PC-3 (cell line): ENCODE measurements around the gene FOXB2. TPM values are rescaled to one million over a fixed set of nuclear protein-coding genes. Genes with fewer than 3 reads are reported as not detected.

ENCODE experiments used
- ATAC-seq: fragments of 200-7000 bp; cut with Tn5 transposase; 2 replicates; pipeline ENCODE4 v1.9.1; 2020; ENCODE audit warnings: mild to moderate bottlenecking, moderate library complexity
- BruUV-seq: library from RNA; stranded (reverse); fragments of 400-500 nt; replicated peaks from 2 replicates; lab custom pipeline; 2021; lab: Mats Ljungman, UMichigan
- CTCF ChIA-PET: fragments of 300-600 bp; sonication (Branson Sonifier 250); formaldehyde crosslinking; loops from one replicate; lab custom pipeline; 2022; ENCODE audit warnings: antibody characterized with exemption; lab: Charles Lee
- POLR2A ChIA-PET: fragments of 300-600 bp; sonication (Branson Sonifier 250); formaldehyde crosslinking; loops from one replicate; lab custom pipeline; 2022; ENCODE audit warnings: antibody characterized with exemption; ENCODE audit not compliant: unreplicated experiment; lab: Charles Lee
- DNase-seq: peaks from one replicate; pipeline ENCODE4 v3.0.0-alpha.2; 2015
- H2AFZ ChIP-seq: fragments of 300-600 bp; sonication (generic); 2 replicates; pipeline ENCODE4 v1.6.0; 2016; ENCODE audit warnings: antibody characterized with exemption, low read length
- H3F3A ChIP-seq: fragments of 300-600 bp; sonication (generic); one replicate; pipeline ENCODE4 v1.6.0; 2017; ENCODE audit warnings: antibody characterized with exemption, low read length, control low read depth, mild to moderate bottlenecking; ENCODE audit not compliant: unreplicated experiment
- H3K27ac ChIP-seq: fragments of 300-600 bp; sonication (generic); 2 replicates; pipeline ENCODE4 v1.5.1; 2016; ENCODE audit warnings: mild to moderate bottlenecking, low read length
- H3K27me3 ChIP-seq: fragments of 300-600 bp; sonication (generic); 2 replicates; pipeline ENCODE4 v1.6.1; 2016; ENCODE audit warnings: low read length, mixed read lengths
- H3K36me3 ChIP-seq: fragments of 300-600 bp; sonication (generic); 2 replicates; pipeline ENCODE4 v1.6.1; 2016; ENCODE audit warnings: low read depth, mixed run types, low read length, mixed read lengths
- H3K4me1 ChIP-seq: fragments of 300-600 bp; sonication (generic); 2 replicates; pipeline ENCODE4 v1.5.1; 2016; ENCODE audit warnings: low read length; ENCODE audit not compliant: insufficient read depth
- H3K4me2 ChIP-seq: fragments of 300-600 bp; sonication (generic); 2 replicates; pipeline ENCODE4 v1.6.0; 2016; ENCODE audit warnings: low read length
- H3K4me3 ChIP-seq: fragments of 300-600 bp; sonication (generic); 2 replicates; pipeline ENCODE4 v1.5.1; 2016; ENCODE audit warnings: mild to moderate bottlenecking, low read length, mixed read lengths
- H3K79me2 ChIP-seq: fragments of 300-600 bp; sonication (generic); 2 replicates; pipeline ENCODE4 v1.6.1; 2017; ENCODE audit warnings: low read length, mixed read lengths
- H3K9ac ChIP-seq: fragments of 300-600 bp; sonication (generic); 2 replicates; pipeline ENCODE4 v1.6.0; 2016; ENCODE audit warnings: mild to moderate bottlenecking, low read length
- H3K9me2 ChIP-seq: fragments of 300-600 bp; sonication (generic); replicated peaks from 2 replicates; pipeline ENCODE4 v1.6.1; 2016; ENCODE audit warnings: mixed run types, low read length, mixed read lengths
- H3K9me3 ChIP-seq: fragments of 300-600 bp; sonication (generic); 2 replicates; pipeline ENCODE4 v1.6.1; 2016; ENCODE audit warnings: low read length, mixed read lengths
- H4K20me1 ChIP-seq: fragments of 300-600 bp; sonication (generic); 2 replicates; pipeline ENCODE4 v1.6.1; 2016; ENCODE audit warnings: low read length, mixed read lengths
- EZH2 ChIP-seq: fragments of 300-600 bp; sonication (generic); IDR thresholded peaks from one replicate; pipeline ENCODE4 v1.6.1; 2017; ENCODE audit warnings: antibody characterized with exemption, mild to moderate bottlenecking, low read length; ENCODE audit not compliant: unreplicated experiment
- EZH2phosphoT487 ChIP-seq: fragments of 300-600 bp; sonication (generic); IDR thresholded peaks from 2 replicates; pipeline ENCODE4 v1.6.1; 2018; ENCODE audit warnings: mild to moderate bottlenecking, antibody characterized with exemption, low read length, borderline replicate concordance
- intact Hi-C: fragments of 100-400 bp; cut with micrococcal nuclease; formaldehyde crosslinking; loops from 2 replicates; pipeline ENCODE4 v1.9.0; 2023
- total RNA-seq: library from RNA; depleted of rRNA; stranded (reverse); fragments of >200 nt; gene quantifications from 2 replicates; pipeline ENCODE4 v1.2.3, GENCODE V29; 2014
- TF ChIP-seq, protein P1 (sequence below): fragments of 300-600 bp; sonication (generic); conservative IDR thresholded peaks from 2 replicates; pipeline ENCODE4 v1.5.1; 2017; ENCODE audit warnings: antibody characterized with exemption, low read depth, mild to moderate bottlenecking, low read length

FOXB2 gene
- total RNA-seq, 1 experiment from 2014 or later, result not detected

GRCh38 chr9:77018058-77018968 is 1.1 kb upstream of the FOXB2 start:
- no TSS peak for BruUV-seq
- H3K9me3 ChIP-seq, result no peaks in the 10 kb centered on the region
- no peak overlapping the region for H3K9ac ChIP-seq
- H3F3A ChIP-seq, result no peaks in the 10 kb centered on the region
- ChIA-PET CTCF (no interaction called here), POLR2A (no interaction called here)
- no peaks in the 10 kb centered on the region for H4K20me1 ChIP-seq
- H3K4me3 ChIP-seq, result no peak overlapping the region
- H2AFZ ChIP-seq, result no peak overlapping the region
- no peak overlapping the region for H3K27ac ChIP-seq
- no peak overlapping the region; the same call in 1 of the 2 replicates for H3K4me2 ChIP-seq
- H3K9me2 ChIP-seq, result no peaks in the 10 kb centered on the region
- ATAC-seq (no peak), DNase-seq (no peak)
- TF ChIP-seq EZH2phosphoT487, result 0 out of 2 replicates have a peak, but pooled peaks have one; percentile 3
- TF ChIP-seq, protein P1, sequence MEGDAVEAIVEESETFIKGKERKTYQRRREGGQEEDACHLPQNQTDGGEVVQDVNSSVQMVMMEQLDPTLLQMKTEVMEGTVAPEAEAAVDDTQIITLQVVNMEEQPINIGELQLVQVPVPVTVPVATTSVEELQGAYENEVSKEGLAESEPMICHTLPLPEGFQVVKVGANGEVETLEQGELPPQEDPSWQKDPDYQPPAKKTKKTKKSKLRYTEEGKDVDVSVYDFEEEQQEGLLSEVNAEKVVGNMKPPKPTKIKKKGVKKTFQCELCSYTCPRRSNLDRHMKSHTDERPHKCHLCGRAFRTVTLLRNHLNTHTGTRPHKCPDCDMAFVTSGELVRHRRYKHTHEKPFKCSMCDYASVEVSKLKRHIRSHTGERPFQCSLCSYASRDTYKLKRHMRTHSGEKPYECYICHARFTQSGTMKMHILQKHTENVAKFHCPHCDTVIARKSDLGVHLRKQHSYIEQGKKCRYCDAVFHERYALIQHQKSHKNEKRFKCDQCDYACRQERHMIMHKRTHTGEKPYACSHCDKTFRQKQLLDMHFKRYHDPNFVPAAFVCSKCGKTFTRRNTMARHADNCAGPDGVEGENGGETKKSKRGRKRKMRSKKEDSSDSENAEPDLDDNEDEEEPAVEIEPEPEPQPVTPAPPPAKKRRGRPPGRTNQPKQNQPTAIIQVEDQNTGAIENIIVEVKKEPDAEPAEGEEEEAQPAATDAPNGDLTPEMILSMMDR, result no peak
- intact Hi-C loops, result loop anchor here (10.0 kb wide), 1 partner anchor 136 kb away; no protein-coding TSS in a partner anchor
- peaks cover 87% of the 10 kb centered on the region for H3K27me3 ChIP-seq
- no peaks in the 10 kb centered on the region for H3K36me3 ChIP-seq
- no peaks in the 10 kb centered on the region for H3K79me2 ChIP-seq
- H3K4me1 ChIP-seq, result no peaks in the 10 kb centered on the region

- ChIA-PET POLR2A (no interaction called here), CTCF (no interaction called here)
- intact Hi-C loops, result loop anchor here (10.0 kb wide), 1 partner anchor 136 kb away; no protein-coding TSS in a partner anchor
- Histone ChIP-seq H3K4me1 (no peaks in the 10 kb centered on the region), H4K20me1 (no peaks in the 10 kb centered on the region), H3K9me3 (no peaks in the 10 kb centered on the region), H3K4me3 (no peak overlapping the region), H3K4me2 (no peak overlapping the region), H3K27me3 (peaks cover 81% of the 10 kb centered on the region), H3K36me3 (no peaks in the 10 kb centered on the region), H3K79me2 (no peaks in the 10 kb centered on the region), H3K9ac (no peak overlapping the region), H3K27ac (no peak overlapping the region), H2AFZ (no peak overlapping the region), H3K9me2 (no peaks in the 10 kb centered on the region), H3F3A (no peaks in the 10 kb centered on the region)
- TF ChIP-seq EZH2phosphoT487 (no peak), EZH2 (no peak)
- TF ChIP-seq, protein P1, result no peak
- ATAC-seq (no peak), DNase-seq (no peak)
- BruUV-seq, result no TSS peak
Measured at GRCh38 chr9:77018969-77019235, 553 bp upstream of the FOXB2 start.

- H3K79me2 ChIP-seq, result no peaks in the 10 kb centered on the region
- H3K9ac ChIP-seq, result no peak overlapping the region
- no peaks in the 10 kb centered on the region for H3K36me3 ChIP-seq
- no TSS peak for BruUV-seq
- DNase-seq (no peak), ATAC-seq (no peak)
- intact Hi-C loops, result loop anchor here (10.0 kb wide), 1 partner anchor 135 kb away; no protein-coding TSS in a partner anchor
- no peak overlapping the region for H3K27ac ChIP-seq
- H3K9me2 ChIP-seq, result no peaks in the 10 kb centered on the region
- H3K27me3 ChIP-seq, result peaks cover 70% of the 10 kb centered on the region
- POLR2A ChIA-PET, result no interaction called here
- H3K4me1 ChIP-seq, result no peaks in the 10 kb centered on the region
- H3F3A ChIP-seq, result no peaks in the 10 kb centered on the region
- TF ChIP-seq EZH2, result no peak
- no peak for TF ChIP-seq EZH2phosphoT487
- TF ChIP-seq, protein P1, result no peak
- no peak overlapping the region for H3K4me3 ChIP-seq
- no peak overlapping the region for H2AFZ ChIP-seq
- CTCF ChIA-PET, result no interaction called here
- no peaks in the 10 kb centered on the region for H4K20me1 ChIP-seq
- H3K9me3 ChIP-seq, result no peaks in the 10 kb centered on the region
- H3K4me2 ChIP-seq, result no peak overlapping the region
Measured at GRCh38 chr9:77019926-77020412, 514 bp downstream of the FOXB2 start.
